SK-N-SH (cell line): ENCODE results near the gene NUF2. TPM values are rescaled to one million over a fixed set of nuclear protein-coding genes. Genes with fewer than 3 reads are reported as not detected.

ENCODE experiments used
- CTCF ChIA-PET: fragments of 300-600, 350-600 bp; formaldehyde crosslinking; extraction: SDS; loops from one replicate; lab custom pipeline; 2021; lab: Yijun Ruan, JAX
- POLR2A ChIA-PET: fragments of 350-600 bp; sonication (Branson Sonifier 250); formaldehyde crosslinking; extraction: SDS; loops from one replicate; lab custom pipeline; 2020; ENCODE audit warnings: antibody characterized with exemption, inconsistent platforms; lab: Yijun Ruan, JAX
- DNase-seq: peaks from one replicate; pipeline ENCODE4 v3.0.0; 2012
- H2AFZ ChIP-seq: fragments of 200-600 bp; sonication (generic); 2 replicates; pipeline ENCODE4 v1.8.1; 2016; ENCODE audit warnings: antibody characterized with exemption, mild to moderate bottlenecking, low read depth
- H3F3A ChIP-seq: fragments of 200-600 bp; sonication (generic); replicated peaks from 2 replicates; pipeline ENCODE3; 2016; ENCODE audit warnings: antibody characterized with exemption, mild to moderate bottlenecking; ENCODE audit not compliant: insufficient read depth
- H3K27ac ChIP-seq, 2 experiments: fragments of 200-500 bp in 1 of 2; fragments of 200-600 bp in 1 of 2; sonication (Bioruptor generic) in 1 of 2; sonication (generic), shearing (Covaris generic) in 1 of 2; 2 replicates each; pipeline versions ENCODE4 v1.5.1 to v1.6.1; 2014 to 2016; ENCODE audit warnings: low read depth in 2 of 2, inconsistent platforms in 1 of 2, low read length in 1 of 2, mild to moderate bottlenecking in 1 of 2, mixed read lengths in 1 of 2
- H3K27me3 ChIP-seq: fragments of 200-600 bp; sonication (generic), shearing (Covaris generic); 2 replicates; pipeline ENCODE4 v1.6.1; 2016; ENCODE audit warnings: mixed run types; ENCODE audit not compliant: insufficient read depth
- H3K36me3 ChIP-seq, 2 experiments: fragments of 200-500 bp in 1 of 2; fragments of 200-600 bp in 1 of 2; sonication (Bioruptor generic) in 1 of 2; sonication (generic) in 1 of 2; replicated peaks in 1 of 2; 2 replicates each; pipeline versions ENCODE3 to v1.5.1; 2014 to 2016; ENCODE audit warnings: low read length in 1 of 2, mild to moderate bottlenecking in 1 of 2; ENCODE audit not compliant: insufficient read depth in 2 of 2, control insufficient read depth in 1 of 2
- H3K4me1 ChIP-seq, 2 experiments: fragments of 200-500 bp in 1 of 2; fragments of 200-600 bp in 1 of 2; sonication (Bioruptor generic) in 1 of 2; sonication (generic), shearing (Covaris generic) in 1 of 2; 2 replicates each; pipeline versions ENCODE4 v1.5.1 to v1.6.1; 2014 to 2016; ENCODE audit warnings: low read depth in 1 of 2, low read length in 1 of 2, mixed run types in 1 of 2; ENCODE audit not compliant: insufficient read depth in 2 of 2, control insufficient read depth in 1 of 2
- H3K4me2 ChIP-seq: fragments of 200-600 bp; sonication (generic), shearing (Covaris generic); 2 replicates; pipeline ENCODE4 v1.6.1; 2017; ENCODE audit warnings: mixed run types
- H3K4me3 ChIP-seq, 2 experiments: fragments of 200-500 bp in 1 of 2; fragments of 200-600 bp in 1 of 2; sonication (Bioruptor generic) in 1 of 2; sonication (generic), shearing (Covaris generic) in 1 of 2; 2 replicates each; pipeline versions ENCODE4 v1.5.1 to v1.8.1; 2014 to 2016; ENCODE audit warnings: low read depth in 2 of 2, inconsistent platforms in 1 of 2, low read length in 1 of 2, mild to moderate bottlenecking in 1 of 2, mixed read lengths in 1 of 2, moderate library complexity in 1 of 2
- H3K79me2 ChIP-seq: fragments of 200-600 bp; sonication (generic); 2 replicates; pipeline ENCODE4 v1.8.1; 2017; ENCODE audit warnings: mild to moderate bottlenecking; ENCODE audit not compliant: insufficient read depth
- H3K9ac ChIP-seq: fragments of 200-600 bp; sonication (generic); 2 replicates; pipeline ENCODE4 v1.6.1; 2017; ENCODE audit warnings: mixed run types
- H3K9me2 ChIP-seq: fragments of 200-600 bp; sonication (generic); 2 replicates; pipeline ENCODE4 v1.6.1; 2017; ENCODE audit warnings: mixed run types
- H3K9me3 ChIP-seq: fragments of 200-600 bp; sonication (generic); 2 replicates; pipeline ENCODE4 v1.6.1; 2017; ENCODE audit warnings: mixed run types, mild to moderate bottlenecking, moderate library complexity
- H4K20me1 ChIP-seq: fragments of 200-600 bp; sonication (generic); 2 replicates; pipeline ENCODE4 v1.6.1; 2017; ENCODE audit warnings: mild to moderate bottlenecking, mixed run types; ENCODE audit not compliant: insufficient read depth
- CHD2 ChIP-seq: fragments of 150-350 bp; IDR thresholded peaks from 2 replicates; pipeline ENCODE4 v1.6.1; 2018; ENCODE audit warnings: low read length; ENCODE audit not compliant: partially characterized antibody
- ELF1 ChIP-seq: IDR thresholded peaks from 2 replicates; pipeline ENCODE4 v1.4.0; 2012
- GATA2 ChIP-seq: sonication (generic); formaldehyde crosslinking; IDR thresholded peaks from 2 replicates; pipeline ENCODE4 v1.5.0; 2020; ENCODE audit warnings: mild to moderate bottlenecking, missing genetic modification reagents
- NFIC ChIP-seq: IDR thresholded peaks from 2 replicates; pipeline ENCODE4 v1.4.0; 2012; ENCODE audit warnings: borderline replicate concordance
- NRF1 ChIP-seq: IDR thresholded peaks from 2 replicates; pipeline ENCODE4 v1.6.1; 2012; ENCODE audit warnings: low read depth, mild to moderate bottlenecking, low read length
- POLR2AphosphoS5 ChIP-seq: IDR thresholded peaks from 2 replicates; pipeline ENCODE4 v1.6.1; 2012; ENCODE audit warnings: low read depth, low read length
- RAD21 ChIP-seq: IDR thresholded peaks from 2 replicates; pipeline ENCODE4 v1.6.1; 2012; ENCODE audit warnings: mild to moderate bottlenecking, low read length
- REST ChIP-seq: IDR thresholded peaks from 2 replicates; pipeline ENCODE4 v1.6.1; 2012; ENCODE audit warnings: mild to moderate bottlenecking, low read depth, low read length, moderate library complexity
- RFX5 ChIP-seq: IDR thresholded peaks from 2 replicates; pipeline ENCODE4 v1.6.1; 2012; ENCODE audit warnings: mild to moderate bottlenecking, improper control_type of control experiment, low read length
- SMC3 ChIP-seq: IDR thresholded peaks from 2 replicates; pipeline ENCODE4 v1.6.1; 2012; ENCODE audit warnings: low read depth, low read length, improper control_type of control experiment
- TCF12 ChIP-seq: IDR thresholded peaks from 2 replicates; pipeline ENCODE4 v1.4.0; 2012
- WGBS: methylation state at CpG from one replicate; pipeline ENCODE4 v1.1.6; 2017; ENCODE audit warnings: low lambda C conversion rate; 5-methylcytosine and 5-hydroxymethylcytosine counted together
- polyA plus RNA-seq, 3 experiments: library from polyadenylated mRNA; depleted of rRNA; stranded (reverse); fragments of >200 nt; gene quantifications; 2 replicates each; pipeline ENCODE4 v1.2.3, GENCODE V29; 2012
- TF ChIP-seq, protein P1 (sequence below): fragments of 200-600 bp; sonication (generic); IDR thresholded peaks from 2 replicates; pipeline ENCODE4 v1.6.1; 2017; ENCODE audit warnings: antibody characterized with exemption, mild to moderate bottlenecking, moderate library complexity
- TF ChIP-seq, protein P2 (sequence below): fragments of 150-350 bp; IDR thresholded peaks from 2 replicates; pipeline ENCODE4 v1.6.1; 2017; ENCODE audit warnings: antibody characterized with exemption, low read length, low read depth, borderline replicate concordance
- TF ChIP-seq, protein P3 (sequence below): IDR thresholded peaks from 2 replicates; pipeline ENCODE4 v1.4.0; 2012; ENCODE audit warnings: low read depth, borderline replicate concordance

The NUF2 gene
- polyA plus RNA-seq, 1 of the 3 experiments (the other 2 are of a cell fraction): 11.3 TPM

DNA sequence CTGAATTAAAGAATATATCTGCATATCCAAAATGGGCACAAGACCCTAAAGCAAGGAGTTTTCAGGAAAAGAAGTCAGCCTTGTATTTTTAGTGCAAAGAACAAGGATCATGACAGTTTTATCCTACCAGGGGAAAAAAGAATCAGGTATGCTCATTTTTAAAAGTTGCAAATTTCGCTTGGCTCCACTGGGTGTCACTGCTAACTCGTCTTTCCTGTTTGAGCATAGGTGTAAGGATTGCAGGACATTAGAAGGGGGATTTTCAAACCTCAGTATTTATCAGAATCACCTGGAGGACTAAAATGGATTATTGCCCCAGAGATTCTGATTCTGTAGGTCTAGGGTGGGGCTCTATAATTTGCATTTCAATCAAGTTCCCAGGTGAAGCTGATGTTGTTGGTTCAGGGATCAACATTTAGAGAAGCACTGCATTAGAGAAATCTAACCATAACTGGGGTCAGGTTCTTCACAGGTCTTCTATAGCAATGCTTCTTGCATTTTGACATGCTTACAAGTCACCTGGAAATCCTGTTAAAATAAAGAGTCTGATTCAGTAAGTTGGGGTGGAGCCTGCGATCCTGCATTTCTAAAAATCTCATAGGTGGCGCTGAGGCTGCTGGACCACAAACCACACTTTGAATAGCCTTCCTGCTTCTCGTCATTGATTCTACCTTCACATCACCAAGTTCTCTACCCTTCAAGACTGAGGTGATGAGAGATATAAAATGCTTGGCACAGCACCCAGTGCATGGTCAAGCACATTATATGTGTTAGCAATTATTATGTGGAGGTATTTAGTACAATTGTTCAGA, 39.6 kb downstream of the NUF2 start:
- Histone ChIP-seq H3K36me3 (peaks cover 5 to 6% of the 10 kb centered on the region in 2 experiments), H3K4me3 (no peak overlapping the region), H3K79me2 (no peaks in the 10 kb centered on the region), H3K4me2 (no peak overlapping the region), H3K27me3 (no peaks in the 10 kb centered on the region), H3K9me3 (no peaks in the 10 kb centered on the region), H3K9me2 (0 out of 2 replicates have a peak, but pooled peaks cover 4% of the 10 kb centered on the region), H3F3A (peaks cover 18% of the 10 kb centered on the region), H3K9ac (no peak overlapping the region), H3K27ac (no peak overlapping the region), H3K4me1 (no peaks in the 10 kb centered on the region), H2AFZ (no peak overlapping the region), H4K20me1 (no peaks in the 10 kb centered on the region)
- TF ChIP-seq RAD21 (peak; percentile 86), POLR2AphosphoS5 (no peak), NFIC (no peak), ELF1 (no peak), CHD2 (no peak), SMC3 (peak; percentile 48), NRF1 (no peak), GATA2 (CRISPR knock-in tag) (no peak), RFX5 (no peak), REST (no peak), TCF12 (no peak)
- TF ChIP-seq, protein P1, sequence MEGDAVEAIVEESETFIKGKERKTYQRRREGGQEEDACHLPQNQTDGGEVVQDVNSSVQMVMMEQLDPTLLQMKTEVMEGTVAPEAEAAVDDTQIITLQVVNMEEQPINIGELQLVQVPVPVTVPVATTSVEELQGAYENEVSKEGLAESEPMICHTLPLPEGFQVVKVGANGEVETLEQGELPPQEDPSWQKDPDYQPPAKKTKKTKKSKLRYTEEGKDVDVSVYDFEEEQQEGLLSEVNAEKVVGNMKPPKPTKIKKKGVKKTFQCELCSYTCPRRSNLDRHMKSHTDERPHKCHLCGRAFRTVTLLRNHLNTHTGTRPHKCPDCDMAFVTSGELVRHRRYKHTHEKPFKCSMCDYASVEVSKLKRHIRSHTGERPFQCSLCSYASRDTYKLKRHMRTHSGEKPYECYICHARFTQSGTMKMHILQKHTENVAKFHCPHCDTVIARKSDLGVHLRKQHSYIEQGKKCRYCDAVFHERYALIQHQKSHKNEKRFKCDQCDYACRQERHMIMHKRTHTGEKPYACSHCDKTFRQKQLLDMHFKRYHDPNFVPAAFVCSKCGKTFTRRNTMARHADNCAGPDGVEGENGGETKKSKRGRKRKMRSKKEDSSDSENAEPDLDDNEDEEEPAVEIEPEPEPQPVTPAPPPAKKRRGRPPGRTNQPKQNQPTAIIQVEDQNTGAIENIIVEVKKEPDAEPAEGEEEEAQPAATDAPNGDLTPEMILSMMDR: peak; percentile 58
- TF ChIP-seq, protein P2, sequence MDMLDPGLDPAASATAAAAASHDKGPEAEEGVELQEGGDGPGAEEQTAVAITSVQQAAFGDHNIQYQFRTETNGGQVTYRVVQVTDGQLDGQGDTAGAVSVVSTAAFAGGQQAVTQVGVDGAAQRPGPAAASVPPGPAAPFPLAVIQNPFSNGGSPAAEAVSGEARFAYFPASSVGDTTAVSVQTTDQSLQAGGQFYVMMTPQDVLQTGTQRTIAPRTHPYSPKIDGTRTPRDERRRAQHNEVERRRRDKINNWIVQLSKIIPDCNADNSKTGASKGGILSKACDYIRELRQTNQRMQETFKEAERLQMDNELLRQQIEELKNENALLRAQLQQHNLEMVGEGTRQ: no peak
- TF ChIP-seq, protein P3, sequence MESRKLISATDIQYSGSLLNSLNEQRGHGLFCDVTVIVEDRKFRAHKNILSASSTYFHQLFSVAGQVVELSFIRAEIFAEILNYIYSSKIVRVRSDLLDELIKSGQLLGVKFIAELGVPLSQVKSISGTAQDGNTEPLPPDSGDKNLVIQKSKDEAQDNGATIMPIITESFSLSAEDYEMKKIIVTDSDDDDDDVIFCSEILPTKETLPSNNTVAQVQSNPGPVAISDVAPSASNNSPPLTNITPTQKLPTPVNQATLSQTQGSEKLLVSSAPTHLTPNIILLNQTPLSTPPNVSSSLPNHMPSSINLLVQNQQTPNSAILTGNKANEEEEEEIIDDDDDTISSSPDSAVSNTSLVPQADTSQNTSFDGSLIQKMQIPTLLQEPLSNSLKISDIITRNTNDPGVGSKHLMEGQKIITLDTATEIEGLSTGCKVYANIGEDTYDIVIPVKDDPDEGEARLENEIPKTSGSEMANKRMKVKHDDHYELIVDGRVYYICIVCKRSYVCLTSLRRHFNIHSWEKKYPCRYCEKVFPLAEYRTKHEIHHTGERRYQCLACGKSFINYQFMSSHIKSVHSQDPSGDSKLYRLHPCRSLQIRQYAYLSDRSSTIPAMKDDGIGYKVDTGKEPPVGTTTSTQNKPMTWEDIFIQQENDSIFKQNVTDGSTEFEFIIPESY: no peak
- 43% methylated on average over 5 of the region's 5 CpGs for WGBS
- DNase-seq: peak; percentile 27
- ChIA-PET CTCF (interaction anchor here (0.6 to 2.0 kb wide), 8 partner anchors 20 to 1712 kb away, joined by 3 to 7 read pairs (median 3); no protein-coding TSS in a partner anchor), POLR2A (no interaction called here)
